HG02610 (cell line): ENCODE results near the gene MAPK12.

Source experiments
- ATAC-seq: cut with Tn5 transposase; IDR thresholded peaks from one replicate; pipeline ENCODE4 v1.9.1; 2021; ENCODE audit warnings: mild to moderate bottlenecking, moderate library complexity; ENCODE audit not compliant: unreplicated experiment

Gene MAPK12

GRCh38 chr22:50269573-50269969, 8.1 kb upstream of the MAPK12 start:
- ATAC-seq: no peak

- no peak for ATAC-seq
These were observed 7.2 kb upstream of the MAPK12 start for GRCh38 chr22:50268655-50269113.

- ATAC-seq: no peak
These were observed 6.3 kb upstream of the MAPK12 start for GRCh38 chr22:50267591-50268390.

GRCh38 chr22:50266994-50267393, 5.5 kb upstream of the MAPK12 start:
- ATAC-seq: no peak

GRCh38 chr22:50264946-50265669, 3.6 kb upstream of the MAPK12 start:
- ATAC-seq: no peak

GRCh38 chr22:50264104-50264745, 2.7 kb upstream of the MAPK12 start:
- no peak for ATAC-seq

- ATAC-seq: no peak
These were observed 1.6 kb upstream of the MAPK12 start for GRCh38 chr22:50262973-50263617.

- no peak for ATAC-seq
These were observed 1.0 kb upstream of the MAPK12 start for GRCh38 chr22:50262460-50262911.

GRCh38 chr22:50260801-50261614, 475 bp downstream of the MAPK12 start:
- no peak for ATAC-seq

- ATAC-seq: no peak
These were observed 1.1 kb downstream of the MAPK12 start for GRCh38 chr22:50260434-50260800.

GRCh38 chr22:50259302-50259701, 2.2 kb downstream of the MAPK12 start:
- ATAC-seq: no peak

GRCh38 chr22:50258361-50259292, 2.9 kb downstream of the MAPK12 start:
- ATAC-seq: no peak

GRCh38 chr22:50257451-50258360, 3.8 kb downstream of the MAPK12 start:
- no peak for ATAC-seq

GRCh38 chr22:50257041-50257440, 4.4 kb downstream of the MAPK12 start:
- ATAC-seq: no peak

- no peak for ATAC-seq
These were observed 5.1 kb downstream of the MAPK12 start for GRCh38 chr22:50256258-50256862.

- no peak for ATAC-seq
These were observed 5.9 kb downstream of the MAPK12 start for GRCh38 chr22:50255607-50256006.

- ATAC-seq: no peak
These were observed 6.4 kb downstream of the MAPK12 start for GRCh38 chr22:50255099-50255498.

GRCh38 chr22:50253941-50254340, 7.5 kb downstream of the MAPK12 start:
- no peak for ATAC-seq
